SH-SY5Y (cell line): Measurements from ENCODE around the gene HENMT1.

ENCODE experiments used
- GATA2 ChIP-seq: IDR thresholded peaks from 2 replicates; pipeline ENCODE4 v1.6.1; 2011; ENCODE audit warnings: mild to moderate bottlenecking, low read depth, low read length
- GATA3 ChIP-seq: IDR thresholded peaks from 2 replicates; pipeline ENCODE4 v1.6.1; 2011; ENCODE audit warnings: low read depth, mild to moderate bottlenecking, low read length, moderate library complexity

DNA sequence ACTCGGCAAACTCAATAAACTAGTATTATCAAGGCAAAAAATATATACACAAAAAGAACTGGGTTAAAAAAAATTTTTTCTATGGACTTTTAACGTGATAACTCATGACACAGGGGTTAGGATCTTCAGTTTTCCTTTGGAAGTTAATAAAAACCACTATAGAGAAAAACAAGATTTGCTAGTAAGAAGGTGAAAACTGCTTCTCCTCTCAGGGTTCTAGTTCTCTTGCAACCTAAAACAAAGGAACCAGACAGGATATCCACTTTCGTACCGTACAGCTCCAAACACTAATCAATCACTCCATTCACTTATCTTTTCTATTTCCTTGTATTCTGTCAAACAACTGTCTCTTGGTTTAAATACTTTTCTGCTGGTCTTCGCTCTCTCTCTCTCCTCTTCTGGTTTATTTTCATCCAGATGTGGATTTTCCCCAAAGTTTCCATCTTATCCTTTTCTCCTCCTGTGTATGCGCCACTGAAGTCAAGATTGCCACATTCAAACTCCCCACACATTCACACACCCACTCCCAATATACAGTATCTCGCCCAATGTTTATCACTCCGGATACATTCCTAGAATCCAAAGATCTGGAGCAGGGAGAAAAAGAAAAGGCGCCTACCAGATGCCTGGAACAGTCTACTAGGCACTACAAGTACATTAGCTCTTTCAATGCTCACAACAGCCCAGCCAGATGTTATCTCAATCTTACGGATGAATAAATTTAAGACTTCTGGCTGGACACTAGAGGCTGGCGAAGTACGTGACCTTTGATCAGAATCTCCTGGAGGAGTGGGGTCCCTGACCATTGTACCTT, 30.4 kb upstream of the HENMT1 start:
- peak; percentile 88 for TF ChIP-seq GATA2
- TF ChIP-seq GATA3: peak; percentile 74
